ENCODE measurements around the gene ZDHHC5.
A peak's percentile ranks its signal among the peaks of the same experiment; 100 is the strongest.

The ZDHHC5 gene

GRCh38 chr11:57646194-57646798, 21.6 kb upstream of the ZDHHC5 start:
- peaks cover 24% of the 10 kb centered on the region for H3K36me3 Mint-ChIP-seq (ENCODE audit: low read depth)
- TF ChIP-seq CTCF (IDR thresholded peaks at IDR 0.05): no peak
- peak overlapping the region; percentile 79 for H3K4me3 Mint-ChIP-seq
- H3K27me3 Mint-ChIP-seq (ENCODE audit: low read depth, poor library complexity): peaks cover 8% of the 10 kb centered on the region
- H3K27ac Mint-ChIP-seq: peak overlapping the region; percentile 73
- DNase-seq: no peak
- H3K9me3 Mint-ChIP-seq: no peaks in the 10 kb centered on the region
- H3K4me1 Mint-ChIP-seq: peaks cover 98% of the 10 kb centered on the region

GRCh38 chr11:57646799-57647303, 21.1 kb upstream of the ZDHHC5 start:
- Mint-ChIP-seq H3K9me3 (no peaks in the 10 kb centered on the region), H3K27me3 (ENCODE audit: low read depth, poor library complexity) (peaks cover 8% of the 10 kb centered on the region), H3K4me3 (peak overlapping the region; percentile 79), H3K36me3 (ENCODE audit: low read depth) (peaks cover 18% of the 10 kb centered on the region), H3K27ac (peak overlapping the region; percentile 73), H3K4me1 (peaks cover 97% of the 10 kb centered on the region)
- TF ChIP-seq CTCF (IDR thresholded peaks at IDR 0.05): no peak
- no peak for DNase-seq

GRCh38 chr11:57647372-57647771, 20.5 kb upstream of the ZDHHC5 start:
- H3K4me3 Mint-ChIP-seq: peak overlapping the region; percentile 79
- peaks cover 8% of the 10 kb centered on the region for H3K27me3 Mint-ChIP-seq (ENCODE audit: low read depth, poor library complexity)
- peaks cover 17% of the 10 kb centered on the region for H3K36me3 Mint-ChIP-seq (ENCODE audit: low read depth)
- no peak for TF ChIP-seq CTCF (IDR thresholded peaks at IDR 0.05)
- H3K27ac Mint-ChIP-seq: peak overlapping the region; percentile 84
- peaks cover 92% of the 10 kb centered on the region for H3K4me1 Mint-ChIP-seq
- no peak for DNase-seq
- H3K9me3 Mint-ChIP-seq: no peaks in the 10 kb centered on the region

GRCh38 chr11:57647960-57648800, 19.7 kb upstream of the ZDHHC5 start:
- peak overlapping the region; percentile 79 for H3K4me3 Mint-ChIP-seq
- DNase-seq: no peak
- no peaks in the 10 kb centered on the region for H3K9me3 Mint-ChIP-seq
- peaks cover 5% of the 10 kb centered on the region for H3K27me3 Mint-ChIP-seq (ENCODE audit: low read depth, poor library complexity)
- peaks cover 90% of the 10 kb centered on the region for H3K4me1 Mint-ChIP-seq
- TF ChIP-seq CTCF (IDR thresholded peaks at IDR 0.05): no peak
- peak overlapping the region; percentile 84 for H3K27ac Mint-ChIP-seq
- H3K36me3 Mint-ChIP-seq (ENCODE audit: low read depth): peaks cover 9% of the 10 kb centered on the region

- Mint-ChIP-seq H3K36me3 (ENCODE audit: low read depth) (no peaks in the 10 kb centered on the region), H3K4me1 (peaks cover 85% of the 10 kb centered on the region), H3K27me3 (ENCODE audit: low read depth, poor library complexity) (peaks cover 5% of the 10 kb centered on the region), H3K4me3 (peak overlapping the region; percentile 79), H3K27ac (peak overlapping the region; percentile 84), H3K9me3 (no peaks in the 10 kb centered on the region)
- DNase-seq: no peak
- no peak for TF ChIP-seq CTCF (IDR thresholded peaks at IDR 0.05)
Observed at GRCh38 chr11:57648801-57649735, 18.8 kb upstream of the ZDHHC5 start.
